GM12872 (cell line): ENCODE results near the gene SORBS1.

Experiments used
- CTCF ChIP-seq: IDR thresholded peaks from 3 replicates; pipeline ENCODE4 v1.5.1; 2011; ENCODE audit warnings: low read depth, mild to moderate bottlenecking, low read length, moderate library complexity; ENCODE audit not compliant: insufficient read depth

SORBS1 gene

GRCh38 chr10:95273393-95274312 lies 287.5 kb downstream of the SORBS1 start:
- TF ChIP-seq CTCF: no peak

- TF ChIP-seq CTCF: no peak
These were observed 292.7 kb downstream of the SORBS1 start for GRCh38 chr10:95268438-95268837.

GRCh38 chr10:95267251-95267650 lies 293.9 kb downstream of the SORBS1 start:
- no peak for TF ChIP-seq CTCF

GRCh38 chr10:95266674-95267095 lies 294.5 kb downstream of the SORBS1 start:
- TF ChIP-seq CTCF: no peak

- TF ChIP-seq CTCF: no peak
These were observed 295.6 kb downstream of the SORBS1 start for GRCh38 chr10:95265572-95265971.

GRCh38 chr10:95264227-95265051 lies 296.7 kb downstream of the SORBS1 start:
- TF ChIP-seq CTCF: no peak

- no peak for TF ChIP-seq CTCF
These were observed 297.3 kb downstream of the SORBS1 start for GRCh38 chr10:95263864-95264226.
